GM21423 (cell line): ENCODE data around the gene RBP3.

ENCODE experiments used
- ATAC-seq: cut with Tn5 transposase; IDR thresholded peaks from one replicate; pipeline ENCODE4 v1.9.1; 2021; ENCODE audit warnings: mild to moderate bottlenecking, moderate library complexity; ENCODE audit not compliant: unreplicated experiment

RBP3 gene

DNA sequence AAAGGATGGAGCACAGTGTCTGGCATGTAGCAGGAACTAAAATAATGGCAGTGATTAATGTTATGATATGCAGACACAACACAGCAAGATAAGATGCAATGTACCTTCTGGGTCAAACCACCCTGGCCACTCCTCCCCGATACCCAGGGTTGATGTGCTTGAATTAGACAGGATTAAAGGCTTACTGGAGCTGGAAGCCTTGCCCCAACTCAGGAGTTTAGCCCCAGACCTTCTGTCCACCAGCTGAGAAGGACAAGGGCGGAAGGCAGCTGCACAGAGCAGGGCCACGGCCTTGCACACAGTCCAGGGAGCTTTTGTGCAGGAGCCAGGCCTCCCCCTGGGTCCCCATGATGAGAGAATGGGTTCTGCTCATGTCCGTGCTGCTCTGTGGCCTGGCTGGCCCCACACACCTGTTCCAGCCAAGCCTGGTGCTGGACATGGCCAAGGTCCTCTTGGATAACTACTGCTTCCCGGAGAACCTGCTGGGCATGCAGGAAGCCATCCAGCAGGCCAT lies at the start of gene RBP3:
Gene RBP3, plus strand, starts transcription at position 226 of the 514 bp plus-strand sequence. Its CDS starts 122 bp downstream, at position 348.
- no peak for ATAC-seq

DNA sequence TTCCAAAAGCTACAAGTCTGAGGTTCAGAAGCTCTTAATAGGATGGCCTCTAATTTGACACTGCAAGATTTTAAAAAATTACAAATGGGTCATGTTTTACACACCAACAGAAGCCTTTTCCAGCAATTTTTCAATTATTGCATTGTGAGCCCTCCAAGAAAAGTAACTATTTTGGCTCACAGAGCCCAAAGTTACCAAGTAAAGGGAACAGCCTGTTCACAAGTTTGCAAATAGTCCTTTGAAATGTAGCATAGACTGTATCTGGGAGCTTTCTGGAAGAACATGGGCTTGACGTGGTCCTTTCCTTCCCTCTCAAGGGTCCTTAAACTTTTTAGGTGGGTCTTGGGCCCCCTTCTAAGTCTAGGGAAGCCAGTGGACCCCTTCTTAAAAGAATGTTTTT lies 49.4 kb upstream of the RBP3 start:
- no peak for ATAC-seq

DNA sequence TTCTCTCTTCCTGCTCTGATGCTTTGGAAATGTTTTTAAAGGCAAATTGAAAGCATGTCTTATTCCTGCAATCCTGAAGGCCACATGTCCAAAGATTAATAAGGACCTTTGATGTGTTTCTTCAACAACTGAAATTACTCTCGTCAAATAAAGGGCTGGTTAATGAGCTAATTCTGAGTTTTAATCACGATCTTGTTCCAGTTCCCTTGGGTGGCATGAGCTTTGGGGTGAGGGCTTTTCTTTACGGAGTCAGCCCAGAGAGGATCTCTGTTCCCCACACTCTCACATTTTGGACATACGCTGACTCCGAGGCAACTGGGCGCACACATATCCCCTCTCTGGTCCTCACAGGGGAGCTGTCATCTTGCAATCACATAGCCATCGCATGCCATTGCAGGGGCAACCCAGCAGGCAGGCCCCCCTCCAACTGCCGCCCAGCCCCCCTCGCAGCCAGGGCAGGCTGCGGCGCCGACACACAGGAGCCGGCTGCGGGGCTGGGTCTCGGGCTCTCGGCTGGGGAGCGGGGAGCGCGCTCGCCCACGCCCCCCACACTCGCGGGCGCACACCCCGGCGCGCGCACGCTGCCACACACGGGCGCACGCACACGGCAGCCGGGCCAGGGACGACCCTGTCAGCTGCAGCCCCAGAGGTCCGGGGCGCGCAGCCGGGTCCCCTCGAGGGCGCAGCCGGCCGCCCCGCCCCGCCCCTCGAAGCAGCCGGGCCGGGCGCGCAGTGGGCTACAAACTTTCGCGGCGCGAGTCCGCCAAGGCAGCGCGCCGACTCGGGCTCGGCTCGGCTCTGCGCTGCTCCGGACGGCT lies 48.3 kb upstream of the RBP3 start, which contains the start of gene GDF10:
Gene GDF10, plus strand, starts transcription at position 587 of the 818 bp plus-strand sequence. CDS start 455 bp downstream, outside the sequence.
- ATAC-seq: no peak

DNA sequence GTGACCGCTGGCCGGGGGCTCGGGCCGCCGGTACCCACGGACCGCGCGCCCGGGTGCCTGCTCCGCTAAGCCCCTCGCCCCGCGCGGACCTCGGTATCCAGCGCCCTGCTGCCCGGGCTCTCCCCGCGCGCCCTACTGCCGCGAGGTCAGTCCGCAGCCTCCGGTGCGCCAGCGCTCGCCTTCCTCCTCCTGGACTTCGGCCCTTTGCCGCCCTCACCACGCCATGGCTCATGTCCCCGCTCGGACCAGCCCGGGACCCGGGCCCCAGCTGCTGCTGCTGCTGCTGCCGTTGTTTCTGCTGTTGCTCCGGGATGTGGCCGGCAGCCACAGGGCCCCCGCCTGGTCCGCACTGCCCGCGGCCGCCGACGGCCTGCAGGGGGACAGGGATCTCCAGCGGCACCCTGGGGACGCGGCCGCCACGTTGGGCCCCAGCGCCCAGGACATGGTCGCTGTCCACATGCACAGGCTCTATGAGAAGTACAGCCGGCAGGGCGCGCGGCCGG lies 47.7 kb upstream of the RBP3 start:
- no peak for ATAC-seq

DNA sequence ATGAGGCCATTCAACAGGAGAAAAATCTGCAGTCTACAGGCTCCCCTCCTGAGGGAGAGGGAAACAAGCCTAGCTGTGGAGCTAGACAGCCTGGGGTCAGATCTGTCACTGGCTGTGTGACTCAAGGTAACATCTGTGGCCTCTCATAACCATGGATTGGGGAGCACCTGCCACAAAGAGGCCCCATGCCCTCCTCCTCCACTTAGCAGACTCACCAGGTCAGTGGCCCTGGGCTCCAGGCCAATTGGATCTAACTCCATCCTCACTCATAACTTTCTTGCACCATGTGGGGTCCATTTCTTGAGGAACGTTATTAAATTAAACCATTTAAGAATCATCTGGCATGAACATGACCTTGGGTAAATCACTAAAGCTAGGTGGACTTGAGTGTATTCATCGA lies 46.3 kb upstream of the RBP3 start:
- ATAC-seq: no peak

DNA sequence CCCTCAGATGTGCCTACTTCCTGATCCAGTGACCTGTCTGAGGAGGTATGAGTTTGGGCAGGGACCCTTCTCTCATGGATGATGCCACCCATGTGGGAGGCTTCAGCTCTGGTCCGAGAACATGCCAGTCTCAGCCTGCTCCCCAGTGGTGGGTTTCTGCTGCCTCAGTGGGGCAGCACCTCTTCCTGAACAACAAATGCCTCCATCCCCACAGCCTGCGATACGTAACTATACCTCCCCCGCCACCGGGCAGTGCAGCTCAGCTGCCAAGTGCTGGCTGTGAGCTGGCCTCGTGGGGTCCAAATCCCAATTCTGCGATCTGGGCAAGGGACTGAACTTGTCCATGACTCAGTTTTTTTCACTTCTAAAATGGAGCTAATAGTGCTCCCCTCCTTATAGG lies 45.1 kb upstream of the RBP3 start:
- ATAC-seq: no peak

DNA sequence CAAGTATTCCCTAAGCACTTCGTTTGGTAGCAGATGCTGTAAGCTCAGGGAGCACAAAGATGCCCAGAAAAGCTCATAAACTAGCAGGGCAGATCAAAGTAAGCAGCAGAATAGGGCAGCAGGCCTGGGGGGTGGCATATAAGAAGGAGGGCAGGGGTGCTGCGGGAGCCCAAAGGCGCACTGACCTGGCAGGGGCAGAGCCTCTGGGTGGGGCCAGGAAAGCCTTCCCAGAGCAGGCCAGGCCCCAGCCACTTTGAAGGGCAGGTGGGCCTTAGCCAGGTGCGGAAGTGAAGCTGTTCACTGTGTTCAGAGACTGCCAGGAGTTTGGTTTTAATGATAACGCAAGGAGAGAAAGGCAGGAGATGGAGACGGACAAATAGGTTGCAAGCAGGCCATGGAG lies 44.3 kb upstream of the RBP3 start:
- ATAC-seq: no peak

DNA sequence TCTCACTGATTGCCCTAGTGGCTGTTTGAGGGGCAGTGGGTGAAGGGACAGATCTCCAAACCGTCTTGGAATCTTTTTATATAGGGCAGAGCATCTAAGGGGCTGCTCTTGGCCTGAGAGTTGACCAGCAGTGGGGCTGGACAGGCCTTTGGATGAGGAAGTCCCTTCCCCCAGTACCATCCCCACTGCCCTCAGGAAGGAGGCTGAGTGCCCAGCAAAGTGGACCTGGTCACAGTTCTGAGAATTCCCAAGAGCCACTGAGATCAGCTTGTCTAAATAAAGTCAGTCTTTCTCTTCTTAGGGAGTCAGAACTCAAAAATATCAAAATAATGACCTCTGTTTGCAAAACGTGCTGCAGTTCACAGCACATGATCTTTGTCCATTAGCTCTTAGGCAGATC lies 42.6 kb upstream of the RBP3 start:
- ATAC-seq: no peak

DNA sequence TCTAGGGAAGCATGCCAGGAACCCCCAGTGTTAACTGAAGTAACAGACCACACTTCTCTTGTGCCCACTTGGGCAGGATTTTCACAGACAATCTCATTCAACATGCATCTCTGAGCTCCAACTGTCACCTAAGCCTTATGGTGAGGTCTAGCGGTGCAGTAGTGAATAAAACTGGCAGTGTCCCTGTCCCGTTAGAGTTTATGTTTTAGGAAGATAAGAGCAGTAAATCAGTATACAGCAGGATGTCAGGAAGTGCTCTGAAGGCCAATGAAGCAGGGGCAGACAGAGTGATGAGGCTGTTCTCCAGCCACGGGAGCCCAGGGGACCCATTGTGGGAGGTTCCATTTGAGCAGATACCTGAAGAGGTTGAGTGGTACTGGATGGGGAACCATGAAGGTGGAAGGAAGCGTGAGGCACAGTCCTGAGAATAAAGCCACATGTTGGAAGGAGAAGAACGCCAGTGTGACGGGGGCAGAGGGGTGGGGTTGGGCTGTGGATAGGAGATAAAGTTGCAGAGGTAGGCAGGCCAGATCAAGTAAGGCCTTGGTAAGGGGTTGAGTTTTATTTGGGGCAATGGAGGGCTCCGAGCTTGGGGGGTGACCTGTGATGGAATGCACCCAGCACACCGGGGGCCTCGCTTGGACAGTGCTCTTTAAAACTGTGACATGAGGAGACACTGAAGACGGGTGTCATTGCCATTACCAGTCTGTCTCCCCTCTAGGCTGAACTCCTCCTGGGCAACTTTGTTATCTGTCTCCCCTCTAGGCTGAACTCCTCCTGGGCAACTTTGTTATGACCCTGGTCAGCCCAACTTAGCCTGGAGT lies 41.6 kb upstream of the RBP3 start:
- ATAC-seq: no peak

DNA sequence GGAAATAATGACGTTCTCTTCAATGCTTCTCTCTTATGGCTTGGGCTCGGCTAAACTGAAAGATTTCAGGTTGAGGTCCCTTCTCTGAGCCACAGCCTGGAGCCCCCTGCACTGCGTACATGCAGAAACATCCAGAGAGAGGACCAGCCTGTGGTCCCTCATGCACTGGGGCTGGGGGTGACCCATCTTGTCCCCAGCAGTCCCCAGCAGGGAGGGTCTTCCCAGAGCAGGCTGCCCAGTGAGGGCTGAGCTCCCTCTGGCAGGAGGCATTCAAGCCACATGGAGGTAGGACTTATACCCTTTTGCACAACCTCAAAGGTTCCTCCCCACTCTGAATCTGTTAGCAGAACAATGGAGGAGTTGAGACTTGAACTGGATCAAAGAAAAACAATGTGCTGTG lies 40.8 kb upstream of the RBP3 start:
- no peak for ATAC-seq

DNA sequence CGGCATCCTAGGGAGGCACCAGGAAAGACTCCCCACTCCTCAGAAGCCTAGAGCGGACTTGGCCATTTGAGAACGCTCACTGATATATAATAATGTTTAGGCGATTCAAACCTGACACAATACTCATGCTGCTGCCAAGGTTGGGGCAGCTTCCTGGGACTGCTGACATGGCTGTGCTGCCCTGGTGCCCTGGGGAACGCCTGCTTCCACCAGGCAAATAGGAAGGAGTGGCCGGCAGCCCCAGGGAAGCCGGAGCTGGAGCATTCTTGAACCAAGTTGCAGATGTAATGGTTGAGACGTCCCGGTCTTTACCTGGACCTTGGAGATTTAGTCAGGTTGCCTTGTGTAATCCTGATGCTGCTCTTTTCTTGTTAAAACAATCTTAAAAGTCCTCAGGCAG lies 39.4 kb upstream of the RBP3 start:
- ATAC-seq: no peak

DNA sequence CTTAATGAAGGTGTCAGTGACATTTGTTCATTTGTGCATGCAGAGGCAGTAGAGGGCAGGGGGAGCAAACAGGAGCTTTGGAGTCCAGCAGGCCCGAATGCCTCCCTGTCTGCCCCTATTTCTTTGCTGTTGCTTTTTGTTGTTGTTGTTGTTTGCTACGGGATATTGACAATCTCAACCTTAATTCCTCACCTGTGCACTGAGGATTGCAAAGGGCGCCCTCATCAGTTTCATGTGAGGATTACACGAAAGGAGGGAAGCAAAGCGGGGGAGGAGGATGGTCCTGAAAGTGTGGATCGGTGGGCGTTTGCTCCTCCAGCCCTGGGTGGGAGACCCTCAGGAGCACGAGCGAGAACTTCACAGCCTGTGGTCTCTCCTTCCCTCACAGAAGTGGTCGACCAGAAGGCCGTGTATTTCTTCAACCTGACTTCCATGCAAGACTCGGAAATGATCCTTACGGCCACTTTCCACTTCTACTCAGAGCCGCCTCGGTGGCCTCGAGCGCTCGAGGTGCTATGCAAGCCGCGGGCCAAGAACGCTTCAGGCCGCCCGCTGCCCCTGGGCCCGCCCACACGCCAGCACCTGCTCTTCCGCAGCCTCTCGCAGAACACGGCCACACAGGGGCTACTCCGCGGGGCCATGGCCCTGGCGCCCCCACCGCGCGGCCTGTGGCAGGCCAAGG lies 38.6 kb upstream of the RBP3 start:
- ATAC-seq: no peak

DNA sequence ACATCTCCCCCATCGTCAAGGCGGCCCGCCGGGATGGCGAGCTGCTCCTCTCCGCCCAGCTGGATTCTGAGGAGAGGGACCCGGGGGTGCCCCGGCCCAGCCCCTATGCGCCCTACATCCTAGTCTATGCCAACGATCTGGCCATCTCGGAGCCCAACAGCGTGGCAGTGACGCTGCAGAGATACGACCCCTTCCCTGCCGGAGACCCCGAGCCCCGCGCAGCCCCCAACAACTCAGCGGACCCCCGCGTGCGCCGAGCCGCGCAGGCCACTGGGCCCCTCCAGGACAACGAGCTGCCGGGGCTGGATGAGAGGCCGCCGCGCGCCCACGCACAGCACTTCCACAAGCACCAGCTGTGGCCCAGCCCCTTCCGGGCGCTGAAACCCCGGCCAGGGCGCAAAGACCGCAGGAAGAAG lies 38.1 kb upstream of the RBP3 start:
- ATAC-seq: no peak

DNA sequence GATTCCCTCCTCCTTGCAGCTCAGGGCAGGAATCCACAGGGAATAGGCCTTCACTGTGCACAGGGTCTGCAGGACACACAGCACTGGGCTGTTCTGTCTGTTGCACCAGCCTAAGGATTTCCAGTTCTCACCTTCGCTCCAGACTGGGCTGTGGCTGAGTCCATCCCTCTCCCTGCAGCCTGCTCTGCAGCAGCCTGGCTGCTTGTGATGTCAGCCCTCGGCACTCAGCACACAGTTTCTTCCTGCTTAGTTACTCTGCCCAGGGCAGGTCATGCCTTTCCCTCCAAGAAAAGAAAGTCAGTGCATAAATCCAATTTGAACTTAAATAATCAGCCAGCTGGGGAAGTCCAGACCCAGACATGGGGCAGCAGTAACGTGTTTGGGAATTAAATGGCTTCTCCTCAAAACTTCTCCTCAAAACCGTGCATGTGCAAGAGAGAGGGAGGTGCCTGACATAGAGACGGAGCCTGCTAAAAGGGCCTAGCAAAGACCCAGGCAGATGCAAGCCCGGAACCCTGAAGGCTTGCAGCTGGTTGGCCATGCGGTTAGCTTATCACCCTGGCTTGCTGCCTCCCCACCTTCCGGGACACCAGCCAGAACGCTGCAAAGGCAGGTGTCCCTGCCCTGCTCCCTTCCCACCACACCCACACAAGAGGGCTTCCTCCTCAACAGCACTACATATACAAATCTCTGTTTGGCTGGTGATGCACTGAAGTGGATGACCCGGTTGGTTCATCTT lies 36.8 kb upstream of the RBP3 start:
- ATAC-seq: no peak

DNA sequence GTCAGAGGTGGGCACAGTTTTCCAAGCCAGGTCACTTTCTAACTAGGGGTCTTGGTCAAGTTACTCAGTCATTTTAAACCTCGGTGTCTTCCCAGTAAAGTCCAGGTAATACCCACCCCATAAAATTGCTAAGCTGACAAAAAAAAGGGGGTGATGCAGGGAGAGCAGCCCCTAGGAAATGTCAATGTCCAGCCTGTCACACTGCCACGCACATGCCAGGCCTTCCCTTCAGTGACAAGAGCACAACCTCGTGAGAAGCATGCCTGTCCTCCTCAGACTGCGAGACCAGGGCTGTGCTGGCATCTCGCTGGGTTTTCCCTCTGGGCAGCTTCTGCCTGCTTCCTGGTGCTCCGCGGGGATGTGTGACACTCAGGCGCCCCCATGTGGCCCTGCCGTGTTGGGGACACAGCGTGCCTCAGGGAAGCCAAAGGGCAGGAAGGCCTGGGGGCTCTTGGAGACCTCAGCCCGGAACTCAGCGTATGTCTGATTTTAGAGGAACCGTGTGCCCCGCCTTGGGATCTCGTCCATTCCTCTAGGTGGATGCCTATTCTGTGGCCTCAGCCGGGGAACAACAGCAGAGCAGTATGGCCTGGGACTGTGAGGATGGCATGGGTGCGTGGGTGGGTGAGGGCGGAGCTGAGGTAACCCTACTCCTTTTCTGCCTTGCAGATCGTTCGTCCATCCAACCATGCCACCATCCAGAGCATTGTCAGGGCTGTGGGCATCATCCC lies 36.1 kb upstream of the RBP3 start:
- ATAC-seq: no peak

DNA sequence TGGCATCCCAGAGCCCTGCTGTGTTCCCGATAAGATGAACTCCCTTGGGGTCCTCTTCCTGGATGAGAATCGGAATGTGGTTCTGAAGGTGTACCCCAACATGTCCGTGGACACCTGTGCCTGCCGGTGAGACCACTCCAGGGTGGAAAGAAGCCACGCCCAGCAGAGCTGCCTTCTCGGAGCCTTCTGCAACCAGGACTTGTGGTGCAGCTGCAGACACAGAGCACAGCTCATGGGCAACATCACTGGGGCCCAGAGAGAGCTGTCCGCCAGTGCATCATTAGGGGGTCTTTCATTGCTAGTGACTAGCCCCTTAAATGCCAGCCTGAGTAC lies 35.5 kb upstream of the RBP3 start:
- no peak for ATAC-seq

DNA sequence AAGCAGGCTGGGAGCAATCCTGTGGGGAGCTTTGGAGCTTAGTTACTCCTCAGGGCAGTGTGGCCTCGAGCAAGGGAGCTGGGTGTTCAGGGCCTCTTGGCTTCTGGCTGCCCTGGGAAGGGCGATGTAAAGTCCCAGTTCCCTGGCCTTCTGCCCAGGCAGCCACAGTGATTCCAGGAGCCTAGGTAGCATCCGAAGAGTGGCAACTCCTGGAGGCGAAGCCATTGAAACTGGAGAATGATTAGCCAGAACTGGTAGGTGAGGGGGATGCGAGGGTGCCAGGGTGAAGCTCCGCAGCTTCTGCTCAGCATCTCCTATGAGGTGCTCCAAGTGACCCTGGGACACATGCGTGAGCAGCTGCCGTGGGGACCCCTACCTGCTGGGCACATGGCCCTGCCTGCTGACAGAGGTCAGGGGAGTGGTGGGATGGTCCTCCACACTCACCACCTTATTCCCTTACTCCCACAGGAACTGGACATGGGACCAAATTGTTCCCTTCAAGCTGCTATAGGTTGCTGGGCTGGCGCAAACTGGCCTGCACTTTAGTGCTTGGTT lies 33.7 kb upstream of the RBP3 start:
- no peak for ATAC-seq

DNA sequence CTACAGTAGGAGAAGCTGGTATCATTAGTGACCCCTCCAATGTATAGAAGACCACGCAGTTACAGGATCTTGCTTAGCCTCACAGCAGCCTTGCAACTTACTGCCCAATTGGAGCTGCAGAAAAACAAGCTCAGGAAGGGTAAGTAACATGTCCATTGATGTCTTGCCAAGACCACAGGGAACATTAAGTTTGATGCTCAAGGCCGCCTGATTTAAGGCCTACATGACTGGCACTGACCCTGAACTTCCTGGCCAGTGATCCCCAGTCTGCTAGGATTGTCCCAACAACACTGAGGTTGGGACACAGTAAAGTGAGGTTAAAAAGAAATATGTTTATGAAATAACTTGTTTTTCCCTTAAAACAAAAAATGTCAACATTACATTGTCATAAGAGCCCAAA lies 32.7 kb upstream of the RBP3 start:
- no peak for ATAC-seq

DNA sequence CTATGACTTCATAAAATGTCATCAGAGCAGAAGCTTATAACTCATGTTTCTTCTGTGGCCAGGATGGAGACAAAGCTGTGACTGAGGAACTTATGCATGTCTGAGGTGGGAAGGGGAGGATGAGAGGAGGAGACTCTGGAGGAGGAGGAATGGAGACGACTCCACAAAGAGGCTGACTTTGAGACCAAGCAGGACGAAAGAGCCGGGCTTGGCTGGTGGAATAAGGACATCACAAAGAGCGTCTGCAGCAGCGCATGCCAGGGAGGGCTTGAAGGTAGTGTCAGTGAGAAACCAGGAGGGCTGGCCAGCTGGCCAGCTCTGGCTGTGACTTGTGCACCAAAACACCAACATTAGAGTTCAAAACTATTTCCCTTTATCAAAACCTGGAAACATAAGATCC lies 32.0 kb upstream of the RBP3 start:
- ATAC-seq: no peak

DNA sequence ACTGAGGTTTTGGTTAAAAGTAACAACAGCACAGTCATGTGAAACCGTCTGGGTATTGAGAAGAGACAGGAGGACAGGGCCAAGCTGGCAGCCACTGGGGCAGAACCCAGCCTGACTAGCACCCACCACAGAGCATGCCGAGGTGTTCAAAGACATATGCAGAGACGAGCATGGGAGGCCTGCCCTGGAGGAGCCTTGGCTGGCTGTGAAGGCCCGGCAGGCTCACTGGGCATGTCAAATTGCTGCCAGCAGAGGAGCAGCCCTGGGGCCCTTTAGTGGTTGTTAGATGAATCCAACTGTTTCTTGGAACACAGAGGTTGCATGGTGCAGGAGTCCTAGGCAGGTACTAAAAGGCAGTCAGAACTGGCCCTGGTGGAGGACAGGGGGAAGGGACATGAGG lies 30.9 kb upstream of the RBP3 start:
- no peak for ATAC-seq
